HG02943 (cell line): ENCODE data around the gene ZNF438.

ENCODE experiments used
- ATAC-seq: cut with Tn5 transposase; IDR thresholded peaks from one replicate; pipeline ENCODE4 v1.9.1; 2021; ENCODE audit warnings: mild to moderate bottlenecking, low read depth, moderate library complexity; ENCODE audit not compliant: unreplicated experiment

The ZNF438 gene

DNA sequence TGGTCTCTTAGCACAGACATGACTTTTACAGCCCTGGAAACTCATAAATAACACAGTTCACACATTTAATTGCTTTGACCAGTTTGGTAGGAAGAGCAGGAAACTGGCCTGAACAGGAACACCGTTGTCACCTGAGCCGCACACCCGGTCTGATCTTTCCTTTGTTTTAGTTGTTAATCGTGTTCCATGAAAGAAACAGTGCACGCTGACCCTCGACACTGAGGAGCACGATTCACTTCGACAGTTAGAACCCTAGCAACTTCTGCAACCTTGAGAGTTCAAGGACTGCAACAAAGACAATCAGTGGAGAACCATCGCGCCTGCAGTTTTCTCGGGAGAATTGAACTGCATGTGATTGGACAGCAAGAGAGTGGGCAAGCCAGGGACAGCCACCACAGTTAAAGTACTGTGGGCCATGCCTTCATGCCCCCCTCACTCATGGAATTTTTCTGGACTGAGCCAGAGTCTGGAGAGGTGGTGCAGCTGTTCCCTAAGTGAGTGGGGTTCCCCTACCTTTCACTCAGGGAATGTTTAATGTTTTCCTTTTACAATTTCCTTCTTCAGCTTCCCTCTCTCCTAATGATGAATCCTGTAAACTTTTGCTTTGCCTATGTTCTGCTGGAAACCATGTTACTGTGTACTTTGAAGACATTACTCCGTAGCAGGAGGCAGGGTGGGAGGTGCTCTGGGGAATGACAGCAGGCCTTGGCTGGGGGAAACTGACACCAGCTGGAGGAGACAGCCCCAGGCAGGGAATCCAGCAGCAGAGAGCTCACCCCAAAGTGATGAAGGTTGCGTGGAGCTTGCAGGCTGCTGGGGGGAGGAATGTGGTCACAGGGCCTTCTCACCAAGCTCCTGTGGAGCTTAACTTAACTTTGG is 198.7 kb downstream of the ZNF438 start:
- ATAC-seq = no peak

DNA sequence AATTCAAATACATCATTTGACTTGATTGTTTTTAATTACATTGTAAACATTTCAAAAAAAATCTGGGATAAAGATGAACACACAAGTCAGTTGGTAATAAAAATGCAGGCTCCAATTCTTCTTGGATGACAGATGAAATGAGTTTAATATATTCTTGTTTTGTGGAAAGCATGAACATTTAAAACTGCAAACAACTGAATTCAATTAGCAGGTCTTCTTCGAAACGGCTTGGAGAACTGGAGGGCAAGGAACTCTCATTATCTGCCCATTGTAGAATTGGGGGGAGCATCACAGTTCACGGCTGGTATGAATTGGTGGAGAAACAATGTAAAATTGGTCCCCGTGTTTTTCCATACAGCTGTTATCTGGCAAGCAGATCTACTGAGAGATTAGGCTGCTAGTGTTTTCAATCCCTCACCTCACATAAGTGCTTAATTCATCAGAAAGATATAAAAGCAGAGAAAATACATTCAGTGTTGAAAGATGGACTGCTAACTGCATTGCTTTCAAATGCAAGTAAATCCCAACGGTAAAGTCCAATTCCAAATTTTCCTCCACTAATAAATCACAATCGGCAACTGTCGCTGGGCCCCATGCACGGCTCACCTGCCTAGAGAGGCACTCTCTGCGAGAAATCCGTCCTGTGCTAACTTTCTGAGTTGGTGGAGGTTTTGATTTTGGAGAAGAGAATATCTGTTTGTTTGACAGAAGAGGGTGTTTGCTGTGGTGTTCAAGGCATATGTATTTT is 199.5 kb downstream of the ZNF438 start:
- ATAC-seq = no peak

DNA sequence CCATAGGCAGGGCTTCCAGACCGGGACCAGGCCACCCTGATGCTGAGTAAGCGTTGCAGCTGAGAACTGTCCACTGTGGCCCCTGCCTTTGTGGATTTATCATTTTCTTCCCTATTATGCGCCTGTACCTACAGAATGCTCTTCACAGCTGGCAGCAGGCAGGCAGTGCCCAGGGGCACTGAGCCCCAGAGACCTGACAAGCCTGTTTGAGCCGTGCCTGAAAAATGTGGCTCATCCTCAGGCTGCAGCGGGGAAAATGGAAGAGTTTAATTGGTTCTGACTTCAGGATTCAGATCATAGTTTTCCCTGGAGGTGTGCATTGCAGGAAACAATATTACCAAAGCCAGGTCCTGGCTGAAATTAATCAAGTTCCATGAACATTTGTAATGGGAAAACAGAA is 200.2 kb downstream of the ZNF438 start:
- no peak for ATAC-seq

DNA sequence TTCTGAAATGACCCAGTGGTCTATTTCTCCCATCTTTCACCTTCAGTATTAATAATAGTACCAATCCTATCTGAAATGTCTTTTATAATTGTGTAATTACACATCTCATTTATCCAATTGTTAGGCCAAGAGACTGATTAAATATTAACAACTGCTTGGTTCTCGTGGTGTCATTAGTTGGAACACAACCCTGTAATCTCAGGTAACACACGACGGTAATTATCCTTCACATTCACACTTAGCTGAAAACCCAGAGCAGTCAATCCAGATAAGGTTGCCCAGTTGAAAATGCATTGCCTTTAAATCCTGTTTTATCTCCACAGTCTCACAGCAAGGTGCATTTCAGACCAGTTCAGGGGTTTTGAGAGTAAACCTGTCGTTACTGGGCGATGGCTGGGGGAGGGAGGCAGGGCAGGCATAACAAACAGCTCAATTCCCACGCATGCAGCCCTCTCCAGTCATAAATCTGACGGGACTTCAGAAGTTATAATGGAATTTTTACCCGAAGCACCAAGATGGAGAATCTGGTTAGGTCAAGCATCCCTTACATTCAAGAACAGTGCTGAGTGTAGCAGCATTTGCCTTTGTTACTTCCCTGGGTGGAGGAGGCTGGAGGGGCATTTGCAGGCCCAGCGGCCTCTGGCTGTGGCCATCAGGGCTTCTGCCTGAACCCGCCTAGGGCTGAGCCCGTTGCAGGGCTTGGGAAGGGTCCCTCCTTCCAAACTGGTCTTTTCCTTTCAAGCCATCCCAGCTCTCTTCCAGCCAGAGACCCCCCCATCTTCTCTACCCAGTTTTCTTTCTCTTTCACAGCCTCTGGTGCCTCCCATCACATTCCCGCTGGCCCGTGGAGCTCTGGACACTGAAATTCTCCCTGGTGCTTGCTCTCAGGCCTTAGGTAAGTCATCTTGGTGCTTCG is 201.1 kb downstream of the ZNF438 start:
- ATAC-seq = no peak

DNA sequence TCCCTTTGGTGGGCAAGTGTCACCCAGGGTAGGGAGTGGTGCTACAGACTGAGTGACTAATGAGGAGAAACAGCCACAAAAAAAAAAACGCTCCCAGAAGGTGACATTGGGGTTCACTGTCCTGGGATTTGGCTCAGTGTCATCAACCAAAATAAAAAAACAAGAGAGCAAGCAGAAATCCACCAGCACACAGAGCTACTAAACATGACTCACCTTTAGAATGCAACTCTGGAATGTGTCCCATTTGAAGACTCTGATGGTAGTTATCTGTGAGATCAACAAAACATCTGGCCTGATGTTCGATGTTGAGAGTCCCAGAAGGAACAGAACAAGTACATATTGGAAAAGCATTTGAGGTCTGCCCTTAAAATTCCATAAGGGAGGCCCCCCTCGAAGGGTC is 201.8 kb downstream of the ZNF438 start:
- ATAC-seq = no peak

DNA sequence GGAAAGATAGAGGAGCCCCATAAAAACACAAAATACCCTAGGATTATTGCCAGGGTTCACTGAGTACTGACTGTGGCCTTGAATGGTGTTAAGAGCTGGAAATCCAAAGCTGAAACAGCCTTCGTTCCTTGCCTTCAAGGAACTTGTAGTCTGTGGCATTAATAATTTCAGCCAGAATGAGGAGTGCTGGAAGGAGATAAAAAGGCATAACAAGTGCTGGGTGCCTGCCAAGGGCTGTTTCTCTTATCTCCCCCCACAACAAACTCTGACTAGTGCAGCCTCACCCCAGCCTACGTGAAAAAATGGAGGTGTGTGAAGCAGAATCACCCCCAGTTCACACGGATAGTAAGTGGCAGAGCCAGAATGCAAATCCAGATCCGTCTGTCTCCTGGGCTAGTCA is 203.0 kb downstream of the ZNF438 start:
- ATAC-seq = no peak

DNA sequence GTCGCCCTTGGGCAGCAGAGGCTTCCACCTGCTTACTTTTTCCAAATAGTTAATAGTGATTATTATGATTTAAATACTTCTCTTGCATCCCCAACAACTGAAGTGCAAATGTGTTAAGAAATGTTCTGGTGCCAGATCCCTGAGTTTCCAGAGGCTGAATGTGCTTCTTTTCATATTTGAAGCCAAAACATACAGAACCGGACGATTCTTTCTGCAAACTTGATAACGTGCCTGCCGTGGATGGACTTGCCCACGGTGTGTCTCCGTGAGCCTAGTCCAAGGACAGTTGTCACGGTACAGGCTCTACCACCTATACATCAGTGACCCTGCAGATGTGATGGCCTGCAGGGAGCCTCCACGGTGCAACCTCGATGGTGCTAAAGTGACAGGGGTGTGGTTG is 203.5 kb downstream of the ZNF438 start:
- ATAC-seq = no peak

DNA sequence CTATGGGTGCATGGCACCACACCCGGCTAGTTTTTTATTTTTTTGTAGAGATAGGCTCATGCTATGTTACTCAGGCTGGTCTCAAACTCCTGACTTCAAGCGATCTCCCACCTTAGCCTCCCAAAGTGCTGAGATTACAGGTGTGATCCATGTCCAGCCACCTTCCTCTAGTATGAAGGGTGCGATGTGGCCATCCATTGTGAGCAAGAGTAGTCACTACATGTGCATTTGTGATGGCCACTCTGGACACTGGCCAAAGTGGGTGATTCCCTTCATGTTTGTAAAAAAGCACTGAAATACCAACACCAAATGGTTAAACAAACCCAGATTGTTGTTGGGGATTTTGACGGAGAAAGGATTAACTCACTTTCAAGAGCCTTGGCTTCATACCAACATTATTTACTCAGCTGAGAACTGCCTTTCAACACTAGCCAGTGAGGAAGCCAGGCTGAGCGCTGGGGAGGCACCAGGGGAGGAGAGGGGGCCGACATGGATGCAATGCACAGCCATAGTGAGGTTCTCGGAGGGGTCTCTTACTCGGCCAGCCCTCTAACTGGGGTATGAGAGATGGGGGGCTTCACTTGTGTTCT is 204.0 kb downstream of the ZNF438 start:
- ATAC-seq = no peak

DNA sequence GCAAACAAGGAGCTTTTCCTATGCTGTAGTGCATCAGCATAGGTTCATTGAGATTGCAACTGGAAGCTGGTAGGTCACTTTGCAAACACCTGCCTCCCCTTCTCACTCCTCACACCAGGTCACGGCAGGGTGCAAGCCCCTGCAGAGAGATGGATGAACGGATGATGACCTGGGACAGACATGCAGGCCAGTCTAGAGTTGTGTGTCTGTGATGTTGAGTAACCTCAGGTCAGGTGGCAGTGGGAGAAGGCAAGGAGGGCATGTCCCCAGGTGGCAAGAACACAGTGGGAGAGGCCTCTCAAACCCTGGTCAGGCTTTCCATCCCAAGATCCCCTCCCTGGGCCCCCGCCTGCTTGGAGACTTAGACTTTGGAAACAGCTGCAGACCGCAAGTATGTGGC is 205.0 kb downstream of the ZNF438 start:
- no peak for ATAC-seq

DNA sequence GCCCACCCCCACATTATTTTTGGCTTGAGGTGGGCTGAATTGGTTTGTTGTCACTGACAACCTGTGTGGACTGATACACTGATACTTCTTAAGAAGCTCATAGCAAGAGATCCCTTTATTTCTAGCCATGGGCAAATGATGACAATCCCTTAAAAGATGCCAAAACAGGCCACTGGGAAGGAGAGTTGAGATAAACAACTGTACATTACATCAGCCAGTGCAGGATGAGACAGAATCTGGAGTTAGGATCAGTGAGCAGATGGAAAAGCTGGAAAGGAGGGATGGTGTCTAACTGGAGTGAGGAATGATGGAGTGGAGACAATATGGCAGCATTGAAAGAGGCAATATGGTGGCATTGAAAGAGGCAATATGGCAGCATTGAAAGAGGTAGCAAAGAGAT is 206.2 kb downstream of the ZNF438 start:
- ATAC-seq = no peak

DNA sequence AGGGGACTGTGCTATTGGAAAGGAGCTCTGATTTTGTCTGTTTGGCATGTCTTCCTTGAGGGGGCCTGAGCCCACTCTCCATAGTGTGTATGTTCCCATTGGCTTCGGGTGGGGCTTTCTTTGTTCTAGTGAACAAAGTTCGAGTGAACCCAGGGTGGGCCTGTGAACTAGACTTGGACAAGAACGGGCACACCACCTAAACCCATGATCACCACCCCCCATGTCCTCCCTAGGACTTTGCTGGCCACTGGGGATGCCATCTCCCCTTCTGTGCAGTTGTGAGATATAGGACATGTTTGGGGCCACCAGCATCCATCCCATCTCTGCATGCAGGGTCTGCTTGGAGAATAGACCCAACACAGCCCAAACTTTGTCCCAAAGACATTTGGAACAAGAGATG is 206.6 kb downstream of the ZNF438 start:
- ATAC-seq = no peak

DNA sequence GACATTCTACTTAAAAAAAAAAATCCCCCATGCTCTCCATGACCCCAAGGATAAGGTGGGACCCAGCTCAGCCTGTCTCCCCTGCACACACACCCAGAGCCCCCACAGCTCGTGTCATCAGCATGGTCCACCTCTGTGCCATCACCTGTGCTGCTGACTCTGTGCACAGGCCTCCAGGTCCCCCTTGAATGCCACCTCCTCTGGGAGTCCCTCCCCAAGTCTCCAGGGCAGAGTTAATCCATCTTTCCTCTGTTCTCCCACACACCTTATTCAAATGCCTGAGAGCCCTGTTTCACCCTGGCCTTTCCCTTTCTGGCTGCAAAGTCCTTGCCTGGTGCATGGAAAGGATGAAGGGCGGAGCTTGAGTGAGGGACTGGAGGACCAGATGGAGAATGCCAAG is 208.0 kb downstream of the ZNF438 start:
- no peak for ATAC-seq

DNA sequence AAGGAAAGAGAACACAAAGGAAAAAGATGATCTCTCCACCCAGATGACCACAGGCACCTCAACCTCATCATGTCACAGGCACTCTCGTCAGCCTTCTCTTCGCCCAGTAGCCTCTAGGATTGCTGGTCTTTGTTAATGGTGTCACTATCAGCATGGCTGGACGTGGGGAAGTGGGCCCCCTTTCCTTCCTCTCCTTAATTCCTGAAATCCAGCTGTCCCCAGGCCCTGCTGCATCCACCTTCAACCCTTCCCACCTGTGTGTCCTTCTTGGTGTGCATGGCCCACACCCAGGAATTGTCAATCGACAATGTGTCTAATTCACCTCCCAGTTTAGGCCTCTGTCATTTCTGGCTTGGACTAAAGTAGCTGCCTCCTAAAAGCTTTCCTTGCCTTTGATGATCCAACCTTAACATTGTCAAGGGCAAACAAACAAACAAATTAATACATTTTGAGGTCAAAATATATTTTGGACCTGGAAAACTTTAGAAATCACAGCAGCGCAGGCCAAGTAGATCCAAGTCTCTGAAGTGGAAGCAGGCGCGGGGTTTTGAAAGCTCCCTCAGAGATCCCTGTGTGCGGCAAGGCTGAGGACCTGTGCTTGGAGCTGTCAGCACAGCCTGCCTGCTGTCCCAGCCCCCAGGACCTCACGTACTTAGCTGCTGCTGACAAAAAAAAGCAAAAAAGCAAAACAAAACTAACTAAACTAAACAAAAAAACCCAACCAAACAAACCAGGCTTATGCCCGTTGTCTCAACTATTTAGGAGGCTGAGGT is 208.8 kb downstream of the ZNF438 start:
- ATAC-seq = no peak

DNA sequence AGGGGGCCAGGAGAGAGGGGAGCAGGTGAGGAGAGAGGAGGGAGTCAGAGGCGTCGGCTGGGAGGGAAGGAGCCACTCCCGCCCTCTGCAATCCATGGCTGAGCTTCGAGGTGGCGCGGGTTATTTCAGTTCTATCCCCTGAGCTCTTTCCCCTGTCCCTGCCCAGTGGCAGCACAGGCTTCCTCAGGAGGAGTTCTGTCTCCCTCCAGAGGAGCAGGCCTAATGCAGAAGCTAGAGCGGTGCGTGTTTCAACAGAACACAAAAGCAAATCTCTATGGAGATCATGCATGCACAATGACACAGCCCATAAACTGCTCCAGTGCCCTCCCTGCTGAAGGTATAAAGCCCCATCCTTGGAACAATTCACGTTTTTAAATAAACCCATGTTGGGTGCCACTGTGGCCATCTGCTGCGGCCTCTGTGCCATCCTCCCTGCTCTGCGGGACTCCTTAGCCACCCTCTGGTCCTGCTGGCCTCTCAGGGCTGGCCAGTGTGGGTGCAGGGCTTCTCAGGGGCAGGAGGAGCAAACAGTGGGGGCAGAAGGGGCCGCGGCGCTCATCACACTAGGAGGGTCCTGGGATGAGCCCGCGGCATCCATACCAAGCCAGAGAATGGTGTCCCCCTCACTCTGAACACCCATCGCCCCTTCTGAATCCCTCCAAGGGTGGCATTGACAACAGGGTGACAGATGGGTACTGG is 209.5 kb downstream of the ZNF438 start:
- ATAC-seq = no peak

DNA sequence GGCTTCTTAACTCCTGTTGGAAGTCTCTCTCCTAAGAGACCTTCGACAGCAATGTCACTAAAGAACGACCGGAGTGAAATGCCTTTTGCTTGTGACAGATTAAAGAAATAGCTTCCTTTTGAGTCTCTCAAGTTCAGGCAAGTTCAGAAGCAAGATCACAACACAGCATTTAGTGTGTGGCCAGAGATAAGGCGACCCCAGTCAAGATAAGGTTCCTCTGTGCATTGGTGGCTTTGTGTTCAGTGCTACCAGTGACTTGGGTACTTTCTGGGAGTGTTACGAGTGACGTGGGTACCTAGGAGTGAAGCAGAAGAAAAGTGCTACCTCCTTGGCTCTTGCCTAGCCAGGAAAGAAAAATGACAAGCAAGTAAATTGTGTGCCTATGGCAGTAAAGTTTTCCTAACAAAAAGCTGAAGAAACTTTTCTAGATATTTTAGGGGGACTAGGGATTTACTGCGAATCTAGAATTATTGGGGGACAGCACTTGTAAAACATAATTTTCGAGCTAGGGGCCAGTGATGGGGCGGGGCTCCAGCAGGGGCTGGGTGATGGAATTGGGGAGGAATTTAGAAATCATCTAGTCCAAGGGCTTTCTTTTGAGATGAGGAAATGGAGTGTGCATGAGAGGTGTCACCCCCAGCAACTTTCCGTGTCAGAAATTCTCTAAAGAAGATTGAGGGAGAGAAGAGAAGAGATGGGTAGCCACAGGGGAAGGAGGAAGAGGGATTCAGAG is 210.2 kb downstream of the ZNF438 start:
- no peak for ATAC-seq

DNA sequence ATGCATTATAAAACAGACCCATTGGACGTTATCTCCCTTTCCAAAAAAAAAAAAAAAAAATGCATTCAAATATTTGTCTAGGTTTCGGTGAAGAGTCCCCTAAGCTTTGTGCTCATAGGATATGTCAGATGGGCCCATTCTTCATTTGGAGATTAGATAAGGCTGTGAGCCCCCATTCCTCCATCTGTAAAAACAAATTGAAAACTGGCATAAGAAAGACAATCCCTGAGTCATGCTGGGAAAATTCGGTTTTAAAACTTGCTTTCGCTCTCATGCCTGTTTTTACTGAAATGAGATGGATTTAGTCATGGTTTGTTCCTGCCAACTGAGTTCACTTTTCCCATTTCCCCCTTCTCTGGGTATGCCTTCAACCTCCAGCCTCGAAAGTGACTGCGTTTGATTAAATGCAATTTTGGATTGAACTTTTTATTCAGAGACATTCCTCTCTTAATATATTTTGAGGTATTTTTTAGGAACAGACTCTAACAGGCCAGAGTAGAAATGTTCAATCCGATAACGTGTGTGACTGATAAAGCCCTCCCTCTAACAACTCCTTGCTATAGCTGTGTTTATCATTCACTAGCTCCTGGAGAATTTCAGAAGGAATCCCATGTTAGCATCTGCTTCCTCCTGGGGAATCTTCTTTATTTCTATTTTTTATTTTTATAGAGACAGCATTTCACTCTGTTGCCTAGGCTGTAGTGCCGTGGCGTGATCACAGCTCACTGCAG is 211.2 kb downstream of the ZNF438 start:
- no peak for ATAC-seq

DNA sequence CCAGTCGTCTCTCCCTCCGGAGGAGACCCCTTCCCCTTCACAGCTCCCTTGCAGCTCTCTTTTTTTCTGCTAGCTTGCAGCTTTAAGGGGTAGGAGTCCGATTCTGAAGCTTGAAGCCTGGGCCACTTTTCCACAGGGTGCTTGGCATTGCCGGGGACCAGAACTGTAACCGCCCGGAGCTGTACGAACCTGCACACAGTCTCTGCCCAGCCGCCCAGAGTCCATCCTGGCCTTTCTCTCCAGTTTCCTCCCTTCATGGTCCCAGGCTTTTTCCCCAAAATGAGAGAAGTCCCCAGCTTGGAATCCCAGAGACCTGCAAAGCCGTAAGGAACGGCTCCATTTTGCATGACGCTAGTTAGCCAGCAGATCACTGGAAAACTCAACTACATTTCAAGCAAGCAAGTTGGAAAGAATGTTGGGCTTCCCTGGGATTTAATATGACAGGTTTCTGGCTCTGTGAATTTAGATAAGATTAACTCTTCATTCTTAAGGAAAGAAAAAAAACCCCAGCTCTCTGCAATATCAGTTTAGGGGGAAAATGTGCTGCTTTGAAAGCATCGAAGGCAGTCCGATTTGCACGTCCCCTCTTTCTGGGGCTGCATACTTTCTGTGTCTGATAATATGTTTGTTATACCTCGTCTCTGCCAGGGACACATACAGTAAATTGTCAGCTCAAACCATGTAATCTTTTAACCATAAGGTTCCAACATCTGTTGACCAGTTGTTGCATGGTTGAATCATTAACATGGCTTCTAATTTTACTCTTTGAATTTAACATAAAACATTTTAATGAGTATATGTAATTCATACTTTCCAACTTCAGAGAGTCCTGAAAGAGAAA is 212.1 kb downstream of the ZNF438 start:
- no peak for ATAC-seq
